ENCODE results near the gene ARHGAP22. TPM values are rescaled to one million over a fixed set of nuclear protein-coding genes. Genes with fewer than 3 reads are reported as not detected.

The ARHGAP22 gene
- total RNA-seq, 2 experiments from 2014 or later, result 0.19 to 0.46 TPM

GRCh38 chr10:48464871-48465736 is 139.8 kb downstream of the ARHGAP22 start:
- no peaks in the 10 kb centered on the region for H3K79me2 ChIP-seq (ENCODE audit: insufficient read depth, low read depth, low read length)
- no peak overlapping the region for H2AFZ ChIP-seq (ENCODE audit: low read length)
- no peaks in the 10 kb centered on the region for H4K20me1 ChIP-seq (ENCODE audit: insufficient read depth, low read length)
- H3K36me3 ChIP-seq (ENCODE audit: insufficient read depth, low read length), result no peaks in the 10 kb centered on the region
- no peak overlapping the region for H3K27ac ChIP-seq (ENCODE audit: low read depth, low read length, poor library complexity, severe bottlenecking)
- no TSS peak for BruUV-seq (replicated peaks)
- POLR2A ChIA-PET, result no interaction called here
- TF ChIP-seq EZH2phosphoT487 (IDR thresholded peaks at IDR 0.05; ENCODE audit: borderline replicate concordance, low read depth, low read length) (no peak), CTCF (conservative IDR thresholded peaks at IDR 0.05; ENCODE audit: low read length) (no peak)
- no peaks in the 10 kb centered on the region for H3K9me3 ChIP-seq (ENCODE audit: low read length)
- CTCF ChIA-PET (ENCODE audit: unreplicated experiment), result no interaction called here
- no peaks in the 10 kb centered on the region for H3K4me1 ChIP-seq (ENCODE audit: insufficient read depth, low read length, poor library complexity, severe bottlenecking)
- no peak for DNase-seq (ENCODE audit: low spot score)
- intact Hi-C loops (cut with micrococcal nuclease; ENCODE audit: unreplicated experiment), result no loop called here
- no peak overlapping the region for H3K4me2 ChIP-seq (ENCODE audit: low read length)
- no peaks in the 10 kb centered on the region for H3K9me2 ChIP-seq (ENCODE audit: insufficient read depth, low read length)
- no peak overlapping the region for H3K4me3 ChIP-seq (ENCODE audit: low read depth, low read length, poor library complexity, severe bottlenecking)

- ChIA-PET CTCF (ENCODE audit: unreplicated experiment) (no interaction called here), POLR2A (no interaction called here)
- TF ChIP-seq EZH2phosphoT487 (IDR thresholded peaks at IDR 0.05; ENCODE audit: borderline replicate concordance, low read depth, low read length), result no peak
- no peak for TF ChIP-seq CTCF (conservative IDR thresholded peaks at IDR 0.05; ENCODE audit: low read length)
- Histone ChIP-seq H3K27ac (ENCODE audit: low read depth, low read length, poor library complexity, severe bottlenecking) (no peak overlapping the region), H3K4me2 (ENCODE audit: low read length) (no peak overlapping the region), H3K9me2 (ENCODE audit: insufficient read depth, low read length) (no peaks in the 10 kb centered on the region), H3K79me2 (ENCODE audit: insufficient read depth, low read depth, low read length) (no peaks in the 10 kb centered on the region), H4K20me1 (ENCODE audit: insufficient read depth, low read length) (no peaks in the 10 kb centered on the region), H3K36me3 (ENCODE audit: insufficient read depth, low read length) (no peaks in the 10 kb centered on the region), H2AFZ (ENCODE audit: low read length) (no peak overlapping the region), H3K4me3 (ENCODE audit: low read depth, low read length, poor library complexity, severe bottlenecking) (no peak overlapping the region), H3K4me1 (ENCODE audit: insufficient read depth, low read length, poor library complexity, severe bottlenecking) (no peaks in the 10 kb centered on the region), H3K9me3 (ENCODE audit: low read length) (no peaks in the 10 kb centered on the region)
- DNase-seq (ENCODE audit: low spot score), result no peak
- intact Hi-C loops (cut with micrococcal nuclease; ENCODE audit: unreplicated experiment), result no loop called here
- BruUV-seq (replicated peaks), result no TSS peak
Observed at GRCh38 chr10:48464121-48464870, 140.6 kb downstream of the ARHGAP22 start.

Measured in OCI-LY7 (cell line).